Measurements from ENCODE around the gene KDM2B. TPM values are rescaled to one million over a fixed set of nuclear protein-coding genes. Genes with fewer than 3 reads are reported as not detected.

Gene KDM2B
- total RNA-seq, result 23.8 and 33.1 TPM in 2 replicates

- no peak for DNase-seq (ENCODE audit: low read depth)
- no peak for TF ChIP-seq CTCF (conservative IDR thresholded peaks at IDR 0.05; ENCODE audit: low read depth, low read length)
- H3K4me3 ChIP-seq (ENCODE audit: low read depth, low read length), result peak within 1 kb of the TSS; percentile 57
These were observed at the start of gene KDM2B for GRCh38 chr12:121580959-121581685. KDM2B (minus strand) TSS chr12:121581023; CDS start chr12:121580911, 112 bp downstream.

- no peak for TF ChIP-seq CTCF (conservative IDR thresholded peaks at IDR 0.05; ENCODE audit: low read depth, low read length)
- H3K4me3 ChIP-seq (ENCODE audit: low read depth, low read length), result no peak overlapping the region
- DNase-seq (ENCODE audit: low read depth), result no peak
These were observed 47.7 kb upstream of the KDM2B start for GRCh38 chr12:121628536-121628935.

- H3K4me3 ChIP-seq (ENCODE audit: low read depth, low read length), result peak overlapping the region; percentile 65
- no peak for DNase-seq (ENCODE audit: low read depth)
- TF ChIP-seq CTCF (conservative IDR thresholded peaks at IDR 0.05; ENCODE audit: low read depth, low read length), result no peak
These were observed 47.2 kb upstream of the KDM2B start for GRCh38 chr12:121628037-121628436.

GRCh38 chr12:121626853-121627640 lies 46.2 kb upstream of the KDM2B start:
- TF ChIP-seq CTCF (conservative IDR thresholded peaks at IDR 0.05; ENCODE audit: low read depth, low read length), result no peak
- DNase-seq (ENCODE audit: low read depth), result no peak
- H3K4me3 ChIP-seq (ENCODE audit: low read depth, low read length), result peak overlapping the region; percentile 65

- peak within 1 kb of the TSS; percentile 65 for H3K4me3 ChIP-seq (ENCODE audit: low read depth, low read length)
- no peak for DNase-seq (ENCODE audit: low read depth)
- no peak for TF ChIP-seq CTCF (conservative IDR thresholded peaks at IDR 0.05; ENCODE audit: low read depth, low read length)
These were observed 45.4 kb upstream of the KDM2B start, which contains the start of gene ORAI1 for GRCh38 chr12:121626087-121626852. ORAI1 (plus strand) TSS chr12:121626530.

- no peak for DNase-seq (ENCODE audit: low read depth)
- TF ChIP-seq CTCF (conservative IDR thresholded peaks at IDR 0.05; ENCODE audit: low read depth, low read length), result no peak
These were observed 39.6 kb upstream of the KDM2B start for GRCh38 chr12:121620333-121620891.

More at GRCh38 chr12:121620333-121620891, 39.6 kb upstream of the KDM2B start:
- no peak overlapping the region for H3K4me3 ChIP-seq (ENCODE audit: low read depth, low read length)
